A172 (cell line): ENCODE results near the gene CALHM3. TPM values are rescaled to one million over a fixed set of nuclear protein-coding genes. Genes with fewer than 3 reads are reported as not detected.
A peak's percentile ranks its signal among the peaks of the same experiment; 100 is the strongest.

Source experiments
- DNase-seq: peaks from one replicate; pipeline ENCODE4 v3.0.0-alpha.2; 2015; ENCODE audit warnings: low spot score
- total RNA-seq: library from RNA; depleted of rRNA; stranded (reverse); fragments of >200 nt; shearing (Covaris generic); gene quantifications from 2 replicates; pipeline ENCODE4 v1.2.3, GENCODE V29; 2014

CALHM3 gene
- total RNA-seq, 1 experiment from 2014 or later: 4.8 TPM

DNA sequence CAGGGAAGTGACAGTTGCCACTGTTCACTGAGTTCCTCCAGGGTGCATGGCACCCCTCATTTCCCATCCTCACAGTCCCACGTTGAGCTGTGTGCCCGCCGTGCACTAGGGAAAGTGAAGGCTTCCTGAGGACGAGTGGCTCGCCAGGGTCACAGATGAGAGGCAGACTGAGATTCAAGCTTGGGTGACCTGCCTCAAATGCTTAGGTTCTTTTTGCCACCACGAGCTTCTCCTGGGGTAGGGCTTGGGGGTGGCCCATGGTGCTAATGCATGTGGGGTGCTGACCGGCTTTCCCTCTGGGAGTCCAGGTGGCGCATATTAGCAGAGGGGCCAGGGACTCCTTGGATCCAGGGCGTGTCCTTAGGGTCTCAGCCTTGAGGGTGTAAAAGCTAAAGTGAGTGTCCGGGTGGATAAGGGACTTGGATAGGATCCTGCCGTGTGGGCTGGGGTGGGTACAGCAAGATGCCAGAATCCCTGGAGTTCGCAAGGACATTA is 28.8 kb downstream of the CALHM3 start:
- no peak for DNase-seq

DNA sequence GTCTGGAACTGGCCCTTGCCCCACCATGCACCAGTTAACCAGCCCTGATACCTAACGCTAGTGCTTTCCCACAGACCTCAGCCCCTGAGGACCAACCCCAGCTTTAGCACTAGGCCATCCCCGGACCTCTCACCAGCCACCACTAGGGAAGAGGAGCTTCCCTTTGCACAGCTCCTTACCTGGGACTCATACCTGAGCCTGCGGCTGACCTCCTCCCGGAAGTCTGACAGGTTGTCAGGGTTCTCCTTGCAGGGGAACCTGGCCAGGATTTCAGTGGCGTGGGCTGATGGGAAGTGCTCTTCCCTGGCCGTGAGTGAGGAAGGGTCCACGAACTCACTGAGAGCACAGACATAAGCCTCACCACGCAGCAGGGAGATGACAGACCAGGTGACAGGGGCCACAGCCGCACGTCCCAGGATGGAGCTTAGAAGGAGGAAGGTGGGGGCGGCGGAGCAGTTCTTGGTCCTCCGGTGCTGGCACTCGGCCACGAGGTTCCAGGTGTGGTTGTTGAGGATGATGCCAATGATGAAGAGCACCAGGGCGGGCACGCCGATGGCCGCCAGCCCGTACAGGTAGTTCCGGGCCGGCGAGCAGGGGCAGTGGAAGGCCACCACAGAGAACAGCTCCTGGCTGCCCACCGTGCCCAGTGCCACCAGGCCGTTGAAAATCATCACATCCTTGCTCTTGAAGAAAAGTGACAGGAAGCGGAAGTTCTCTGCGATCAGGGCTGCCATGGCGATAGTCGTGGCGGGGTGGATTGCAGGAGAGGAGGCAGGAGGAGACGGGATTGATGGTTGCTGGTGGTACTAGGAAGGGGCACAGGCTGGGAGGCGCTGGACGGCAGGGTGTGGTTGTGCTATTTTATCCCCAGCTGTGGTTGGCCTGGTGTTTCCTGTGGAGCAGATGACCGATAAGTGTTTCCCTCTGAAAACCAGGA is 29.6 kb downstream of the CALHM3 start:
- no peak for DNase-seq

- DNase-seq: peak; percentile 74
Measured at GRCh38 chr10:103448746-103449145, 30.3 kb downstream of the CALHM3 start.

DNA sequence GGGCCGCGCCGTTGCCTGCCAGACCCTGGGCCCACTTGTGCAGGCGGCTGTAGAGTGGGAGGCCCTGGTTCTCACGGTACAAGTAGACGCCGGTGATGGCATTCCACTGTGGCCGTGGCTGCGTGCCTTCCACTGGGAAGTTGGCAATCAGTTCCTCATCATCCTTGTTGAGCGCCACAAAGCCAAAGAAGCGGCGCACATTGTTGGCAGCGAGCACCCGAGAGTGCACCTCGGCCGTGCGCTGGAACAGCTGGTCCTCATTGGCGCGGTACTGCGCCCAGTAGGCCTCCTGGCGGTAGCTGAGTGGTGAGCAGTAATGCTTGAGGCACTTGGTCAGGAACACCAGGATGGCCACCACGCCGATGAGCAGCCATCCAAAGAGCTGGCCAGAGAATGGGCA is 31.9 kb downstream of the CALHM3 start:
- DNase-seq: no peak

- peak; percentile 91 for DNase-seq
Measured at GRCh38 chr10:103445767-103446567, 33.1 kb downstream of the CALHM3 start.

DNA sequence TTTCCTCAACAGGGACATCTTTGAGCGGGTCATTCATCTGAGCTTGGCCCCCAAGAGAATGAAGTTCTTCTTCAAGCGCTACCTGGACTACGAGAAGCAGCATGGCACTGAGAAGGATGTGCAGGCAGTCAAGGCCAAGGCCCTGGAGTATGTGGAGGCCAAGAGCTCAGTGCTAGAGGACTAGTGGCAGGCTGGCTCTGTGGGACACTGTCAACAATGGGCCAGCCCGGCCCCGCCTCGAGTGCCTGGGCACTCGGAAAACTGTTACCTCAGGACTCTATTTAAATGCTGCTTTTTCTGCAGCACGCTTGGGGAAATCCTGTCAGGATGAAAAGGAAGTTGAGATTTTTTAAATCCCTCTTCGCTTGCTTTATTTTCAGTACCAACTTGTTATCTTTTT is 33.7 kb downstream of the CALHM3 start:
- DNase-seq: no peak

GRCh38 chr10:103444478-103444877 is 34.6 kb downstream of the CALHM3 start:
- DNase-seq: no peak

GRCh38 chr10:103443475-103444185 is 35.4 kb downstream of the CALHM3 start:
- no peak for DNase-seq

DNA sequence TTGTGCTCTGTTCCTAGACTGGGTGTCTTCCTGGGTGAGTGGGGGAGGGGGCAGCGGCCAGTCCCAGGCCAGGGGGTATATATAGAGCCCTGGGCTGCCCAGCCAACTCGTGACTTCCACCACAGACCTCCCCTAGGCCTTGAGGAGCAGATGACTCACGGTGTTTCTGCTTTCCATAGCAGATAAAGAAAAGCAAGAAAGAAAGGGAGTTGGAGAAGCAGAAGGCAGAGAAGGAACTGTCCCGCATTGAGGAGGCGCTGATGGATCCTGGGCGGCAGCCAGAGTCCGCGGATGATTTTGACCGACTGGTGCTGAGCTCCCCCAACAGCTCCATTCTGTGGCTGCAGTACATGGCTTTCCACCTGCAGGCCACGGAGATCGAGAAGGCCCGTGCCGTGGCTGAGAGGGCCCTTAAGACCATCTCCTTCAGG is 37.0 kb downstream of the CALHM3 start:
- DNase-seq: peak; percentile 90

GRCh38 chr10:103441611-103442010 is 37.4 kb downstream of the CALHM3 start:
- DNase-seq: no peak

- DNase-seq: no peak
Measured at GRCh38 chr10:103441206-103441605, 37.8 kb downstream of the CALHM3 start.

DNA sequence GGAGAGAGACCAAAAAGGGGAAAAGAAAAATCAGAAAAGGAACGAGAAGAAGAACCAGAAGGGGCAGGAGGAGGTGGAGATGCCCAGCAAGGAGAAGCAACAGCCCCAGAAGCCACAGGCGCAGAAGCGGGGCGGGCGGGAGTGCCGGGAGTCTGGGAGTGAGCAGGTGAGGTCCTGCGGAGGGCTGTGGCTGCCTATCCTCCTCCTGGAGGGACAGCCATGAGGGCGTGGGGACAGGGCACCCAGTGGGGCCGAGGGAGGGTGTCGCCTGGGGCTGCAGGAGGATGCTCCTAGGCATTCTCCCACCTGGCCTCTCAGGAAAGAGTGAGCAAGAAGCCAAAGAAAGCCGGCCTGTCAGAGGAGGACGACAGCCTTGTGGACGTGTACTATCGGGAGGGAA is 38.6 kb downstream of the CALHM3 start:
- DNase-seq: no peak

DNA sequence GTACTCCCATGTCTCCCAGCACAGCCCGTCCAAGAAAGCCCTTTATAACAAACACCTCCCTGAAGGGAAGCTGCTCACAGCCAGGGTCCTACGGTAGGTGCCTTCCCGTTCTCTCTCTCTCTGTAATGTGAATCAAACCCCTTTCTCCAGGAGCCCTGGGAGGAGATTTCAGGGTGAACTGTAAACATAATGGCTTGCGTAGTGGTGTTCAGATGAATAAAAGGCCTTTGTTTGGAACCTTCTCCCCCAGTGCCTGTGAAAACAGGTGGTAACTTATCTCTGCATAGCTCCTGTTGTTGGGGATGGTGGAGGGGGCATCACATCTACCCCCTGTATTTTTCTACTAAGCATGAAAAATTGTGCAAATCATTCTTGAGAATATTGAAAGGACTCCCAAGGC is 39.3 kb downstream of the CALHM3 start:
- DNase-seq: no peak

DNA sequence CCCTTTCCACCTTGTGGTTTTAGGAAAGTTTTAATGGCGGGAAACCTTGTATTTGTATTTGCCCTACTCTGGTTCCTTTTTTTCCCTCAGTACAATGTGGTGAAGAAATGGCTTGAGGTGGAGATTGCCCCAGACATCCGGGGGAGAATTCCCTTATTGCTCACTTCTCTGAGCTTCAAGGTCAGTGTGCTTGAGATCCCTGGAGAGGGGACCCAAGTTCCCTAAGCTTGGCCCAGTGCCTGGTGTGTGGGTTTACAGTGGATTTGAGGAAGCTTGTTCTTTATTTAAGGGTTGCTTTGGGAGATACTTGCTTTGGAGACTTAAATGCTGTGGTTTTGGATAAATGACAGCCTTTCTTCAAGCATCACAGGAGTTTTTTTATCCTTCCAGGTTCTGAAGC is 45.2 kb downstream of the CALHM3 start:
- DNase-seq: no peak

- no peak for DNase-seq
Measured at GRCh38 chr10:103431902-103432301, 47.1 kb downstream of the CALHM3 start.

- no peak for DNase-seq
Measured at GRCh38 chr10:103429647-103430046, 49.4 kb downstream of the CALHM3 start.

DNA sequence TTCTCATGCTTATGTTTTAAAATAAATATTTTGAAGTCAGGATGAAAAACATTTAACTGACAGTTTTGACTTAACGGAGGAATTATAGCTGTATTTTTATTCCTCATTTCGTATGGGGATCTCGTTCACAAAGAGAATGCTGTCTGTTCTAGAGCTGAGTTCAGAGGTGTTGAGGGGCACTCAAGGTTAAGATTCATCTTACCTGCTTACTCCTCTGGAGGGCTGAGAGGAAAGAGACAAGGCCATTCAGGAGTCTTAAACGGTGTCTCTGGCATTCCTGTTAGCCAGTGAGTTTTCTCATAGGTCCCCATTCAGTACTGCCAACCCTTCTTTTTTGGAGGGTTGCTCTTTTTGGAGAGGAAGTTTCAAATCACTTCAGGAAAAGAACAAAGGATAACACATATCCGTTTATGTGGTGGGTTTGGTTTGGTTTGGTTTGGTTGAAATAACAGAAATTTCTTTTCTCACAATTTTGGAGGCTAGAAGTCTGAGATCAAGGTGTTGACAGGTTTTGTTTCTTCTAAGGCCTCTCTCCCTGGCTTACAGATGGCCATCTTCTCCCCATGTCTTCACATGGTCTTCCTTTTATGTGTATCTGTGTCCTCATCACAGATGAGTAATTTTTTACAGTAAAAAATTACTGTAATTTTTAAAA is 49.9 kb downstream of the CALHM3 start:
- DNase-seq: no peak

- DNase-seq: no peak
Measured at GRCh38 chr10:103427866-103428265, 51.2 kb downstream of the CALHM3 start.

GRCh38 chr10:103423748-103424147 is 55.3 kb downstream of the CALHM3 start:
- no peak for DNase-seq
